ENCODE data around the gene CFAP73.
"Not testable (repeated sequence)": the region's sequence is repeated elsewhere in the genome, so short reads cannot be mapped to it uniquely, and the experiment has no call there.

Gene CFAP73

DNA sequence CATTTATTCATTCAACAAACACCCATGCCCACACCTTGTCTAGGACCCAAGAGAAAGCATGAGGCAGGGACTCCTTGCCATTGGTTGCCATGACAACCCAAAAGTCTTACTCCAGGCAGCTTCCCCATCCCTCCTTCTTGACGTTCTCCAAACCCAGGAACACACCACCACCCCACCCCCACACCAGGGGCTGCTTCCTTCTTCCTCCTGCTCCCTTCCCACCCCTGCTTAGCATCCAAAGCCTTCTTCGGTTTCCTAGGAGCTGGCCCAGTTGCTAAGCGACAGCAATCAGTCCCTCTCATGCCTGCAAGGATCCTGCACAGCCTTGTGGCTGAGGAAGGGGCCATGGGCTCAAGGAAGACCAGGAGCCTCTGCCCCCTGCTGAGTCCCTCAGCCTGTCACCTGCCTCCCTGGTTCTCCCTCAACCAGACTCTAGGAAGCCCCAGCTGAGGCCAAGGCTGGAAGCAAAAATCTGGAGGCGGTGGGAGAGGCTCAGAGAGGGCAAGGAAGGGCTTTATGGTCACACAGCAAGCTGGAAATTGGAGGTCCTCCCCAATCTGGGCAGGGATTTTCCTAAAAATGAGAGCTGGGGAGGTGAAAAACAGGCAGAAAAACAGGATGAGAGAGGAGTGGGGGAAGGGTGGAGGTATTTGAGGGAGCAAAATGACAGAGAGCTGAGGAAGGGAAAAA lies 29.4 kb upstream of the CFAP73 start:
- no peak for DNase-seq (ENCODE audit: low spot score)

DNA sequence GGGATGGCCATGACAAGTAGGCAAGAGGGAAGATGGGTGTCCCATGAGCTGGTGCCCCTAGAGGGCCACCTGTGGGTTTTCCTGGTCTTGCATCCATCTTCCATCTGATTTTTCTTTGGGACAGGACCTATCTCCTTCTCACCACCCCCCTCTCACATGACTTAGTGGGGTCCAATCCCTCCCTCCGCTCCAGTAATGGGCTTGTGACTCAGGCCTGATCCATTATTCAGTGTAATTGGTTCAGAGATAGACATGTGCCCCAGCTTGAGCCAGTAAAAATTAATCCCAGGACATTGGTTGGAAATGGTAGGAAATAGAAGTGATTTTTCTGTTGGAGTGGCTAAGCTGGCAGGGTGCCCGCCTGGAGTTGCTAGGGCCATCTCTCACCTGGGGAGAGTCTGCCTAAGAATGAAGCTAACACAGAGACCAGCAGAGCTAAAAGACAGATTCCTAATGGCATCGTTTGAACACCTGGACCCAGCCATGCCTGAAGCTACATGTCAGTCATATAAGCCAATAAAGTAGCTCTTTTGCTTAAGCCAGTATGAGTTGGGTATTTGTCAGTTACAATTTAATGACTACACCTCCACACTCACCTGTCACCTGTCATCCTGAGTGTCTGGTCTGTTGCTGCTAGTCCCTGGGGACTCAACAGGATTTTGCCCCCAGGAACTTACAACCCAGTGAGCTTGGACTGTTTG lies 28.7 kb upstream of the CFAP73 start:
- DNase-seq (ENCODE audit: low spot score): no peak

DNA sequence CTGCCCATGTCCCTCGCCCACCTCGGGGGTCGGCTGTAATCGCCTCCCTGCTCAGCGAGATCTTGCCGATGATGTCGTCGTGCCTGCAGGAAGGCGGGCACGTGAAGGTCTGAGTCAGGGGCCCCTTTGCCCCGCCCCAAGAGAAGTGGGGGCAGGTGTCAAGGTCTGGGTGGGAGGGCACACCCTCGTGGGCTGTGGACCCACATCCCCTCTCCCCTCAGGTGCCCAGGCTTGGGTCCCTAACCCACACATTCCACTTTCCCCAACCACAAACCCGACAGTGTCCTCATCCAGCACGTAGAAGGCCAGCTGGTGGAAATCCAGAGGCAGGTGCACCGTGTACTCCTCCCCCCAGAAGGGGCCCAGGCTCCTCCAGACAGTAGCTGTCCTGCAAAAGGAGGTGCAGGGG lies 21.7 kb upstream of the CFAP73 start:
- DNase-seq (ENCODE audit: low spot score): no peak

DNA sequence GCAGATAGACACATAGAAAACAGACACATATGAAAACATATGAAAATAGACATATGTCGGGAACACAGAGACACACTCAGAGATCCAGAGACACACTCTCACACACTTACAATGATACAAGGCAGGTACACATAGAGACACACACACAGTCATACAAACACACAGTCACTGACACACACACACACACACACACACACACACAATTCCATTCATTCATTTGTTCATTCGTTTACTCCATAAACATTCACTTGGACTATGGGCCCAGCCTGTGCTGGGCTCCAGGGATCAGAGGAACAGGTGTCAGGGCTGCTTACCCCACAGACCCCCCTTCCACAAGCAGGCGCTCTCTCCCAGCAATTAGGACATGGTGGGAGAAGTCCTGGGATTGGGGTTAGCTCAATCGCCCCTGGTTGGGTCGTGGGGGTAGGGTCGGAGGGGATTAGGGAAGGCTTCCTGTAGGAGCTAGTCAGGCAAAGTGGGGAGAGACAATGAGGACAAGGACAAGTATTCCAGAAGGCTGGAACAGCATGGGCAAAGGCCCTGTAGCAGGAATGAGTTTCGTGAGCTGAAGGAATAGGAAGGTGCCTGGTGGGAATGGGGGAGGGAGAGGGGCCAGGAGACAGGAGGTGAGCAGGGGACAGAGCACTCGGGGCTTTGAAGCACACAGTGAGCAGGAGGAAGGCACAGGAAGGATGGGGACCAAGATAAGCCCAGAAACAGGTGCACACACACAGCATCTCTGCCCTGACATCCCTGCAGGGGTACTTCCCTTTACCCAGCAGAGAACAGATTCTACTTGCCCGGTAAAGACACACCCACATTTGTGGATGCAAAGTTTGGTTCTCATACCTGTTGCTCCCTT lies 20.5 kb upstream of the CFAP73 start:
- no peak for DNase-seq (ENCODE audit: low spot score)

DNA sequence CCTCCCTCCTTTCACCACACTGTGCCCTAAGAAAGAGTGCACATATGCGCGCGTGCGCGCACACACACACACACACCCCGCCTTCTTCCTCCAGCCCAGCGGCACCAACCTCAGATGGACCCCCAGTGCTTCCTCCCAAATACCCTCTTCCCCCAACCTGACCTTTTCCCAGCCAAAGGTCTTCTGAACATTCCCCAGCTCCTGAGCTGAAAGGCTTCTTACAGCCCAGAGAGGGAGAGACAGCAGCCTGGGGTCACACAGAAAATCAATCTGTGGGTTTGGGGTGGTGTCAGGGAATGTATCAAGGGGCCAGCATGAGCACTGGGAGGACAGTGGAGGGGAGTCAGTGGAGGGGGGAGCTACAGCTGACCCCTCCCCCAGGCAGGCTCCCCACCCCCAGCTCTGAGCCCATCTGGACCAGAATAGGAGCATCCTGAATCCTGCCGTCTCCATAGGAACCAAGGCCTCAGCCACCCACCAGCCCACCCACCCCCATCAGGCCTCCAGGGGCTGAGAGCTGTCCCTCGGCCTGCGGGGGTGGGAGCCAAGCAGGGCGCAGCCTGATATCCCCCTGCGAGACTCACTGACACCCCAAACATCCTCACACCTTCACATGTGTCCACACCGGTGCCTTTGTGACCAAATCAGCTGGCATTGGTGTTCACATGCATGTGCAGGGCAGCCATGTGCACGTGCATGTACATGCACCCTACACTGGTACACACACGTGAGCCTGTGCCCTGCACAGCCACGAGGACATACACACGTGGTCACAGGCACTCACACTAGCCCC lies 19.7 kb upstream of the CFAP73 start:
- DNase-seq (ENCODE audit: low spot score): no peak

DNA sequence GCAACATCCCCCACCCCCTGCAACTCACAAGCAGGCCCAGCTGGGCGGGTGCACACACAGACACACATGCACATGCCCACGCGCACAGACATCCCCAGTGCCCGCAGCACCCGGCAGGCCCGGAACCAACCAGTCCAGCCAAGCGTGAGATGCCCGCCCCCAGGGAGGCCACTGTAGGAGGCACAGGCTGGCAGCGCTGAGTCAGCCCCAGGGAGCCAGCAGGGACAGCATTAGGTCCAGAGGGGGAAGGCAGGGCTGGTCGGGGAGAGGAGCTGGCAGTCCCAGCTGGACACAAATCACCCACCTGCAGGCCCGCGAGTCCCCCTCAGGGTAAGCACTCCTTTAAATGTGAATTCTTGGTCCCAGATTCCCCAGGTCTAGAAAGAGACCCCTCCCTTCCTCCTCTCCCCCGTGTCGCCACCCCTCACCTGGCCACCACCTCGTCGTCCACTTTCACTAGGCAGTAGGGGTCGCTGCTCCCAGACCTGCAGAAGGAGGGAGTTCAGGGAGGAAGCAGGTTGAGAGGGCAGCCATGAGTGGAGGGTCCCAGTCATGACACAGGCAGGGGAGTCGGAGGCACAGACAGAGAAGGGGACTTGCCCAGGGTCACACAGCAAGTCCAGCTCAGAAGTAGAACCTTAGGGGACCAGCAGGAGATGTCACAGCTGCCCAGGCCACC lies 18.9 kb upstream of the CFAP73 start:
- peak; percentile 28 for DNase-seq (ENCODE audit: low spot score)

DNA sequence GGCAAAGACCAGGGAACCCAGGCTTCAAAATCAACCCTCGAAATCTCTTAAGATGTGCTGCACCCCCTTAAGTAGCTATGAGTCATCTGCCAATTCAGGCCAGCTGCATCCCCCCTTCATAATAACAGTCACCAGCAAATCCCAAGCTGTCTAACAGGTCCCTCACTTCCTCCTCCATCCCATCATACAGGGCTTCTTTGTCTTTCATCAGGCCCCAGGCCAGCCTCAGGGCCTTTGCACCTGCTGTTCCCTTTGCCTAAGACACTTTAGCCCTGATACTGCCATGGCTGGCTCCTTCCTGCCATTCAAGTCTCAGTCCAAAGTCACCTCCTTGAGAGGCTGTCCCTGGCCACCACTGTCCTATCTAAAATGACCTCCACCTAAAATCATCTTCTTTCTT lies 18.0 kb upstream of the CFAP73 start:
- DNase-seq (ENCODE audit: low spot score): no peak

DNA sequence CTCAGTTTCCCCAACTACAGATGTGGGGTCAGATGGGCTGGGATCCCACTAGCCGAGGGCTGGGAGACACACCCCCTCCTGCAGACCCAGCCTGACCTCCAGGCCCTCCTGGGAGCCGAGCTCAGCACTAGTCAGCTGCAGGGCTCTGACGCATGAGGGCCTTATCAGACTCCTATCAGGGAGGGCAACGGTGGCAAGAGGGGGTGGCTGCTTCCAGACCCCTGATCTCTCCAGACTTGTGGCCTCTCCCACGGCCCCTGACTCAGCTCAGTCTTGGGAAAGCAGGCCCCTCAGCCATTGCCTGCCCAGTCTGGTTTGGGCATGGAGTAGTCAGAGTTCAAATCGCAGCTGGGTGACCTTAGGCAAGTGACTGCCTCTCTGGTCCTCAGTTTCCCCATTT lies 16.5 kb upstream of the CFAP73 start:
- DNase-seq (ENCODE audit: low spot score): no peak

DNA sequence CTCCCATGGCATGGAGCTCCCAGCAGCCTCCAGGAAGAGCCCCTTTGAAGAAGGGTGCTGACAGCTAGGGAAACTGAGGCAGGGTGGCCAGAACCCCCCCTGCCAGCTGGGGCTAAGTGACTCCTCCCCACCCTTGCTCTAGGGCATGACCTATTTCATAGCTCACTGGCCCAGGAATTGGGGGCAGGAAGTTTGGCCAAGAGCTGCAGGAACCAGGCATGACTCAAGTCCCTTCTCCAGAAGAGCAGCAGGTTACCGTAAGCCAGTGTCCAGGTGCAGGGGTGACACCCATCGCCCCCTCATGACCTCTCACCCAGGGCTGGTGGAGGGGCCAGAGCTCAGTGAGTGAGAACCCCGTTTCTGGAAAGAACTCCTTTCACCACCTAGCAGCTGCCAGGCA lies 15.9 kb upstream of the CFAP73 start:
- DNase-seq (ENCODE audit: low spot score): no peak

DNA sequence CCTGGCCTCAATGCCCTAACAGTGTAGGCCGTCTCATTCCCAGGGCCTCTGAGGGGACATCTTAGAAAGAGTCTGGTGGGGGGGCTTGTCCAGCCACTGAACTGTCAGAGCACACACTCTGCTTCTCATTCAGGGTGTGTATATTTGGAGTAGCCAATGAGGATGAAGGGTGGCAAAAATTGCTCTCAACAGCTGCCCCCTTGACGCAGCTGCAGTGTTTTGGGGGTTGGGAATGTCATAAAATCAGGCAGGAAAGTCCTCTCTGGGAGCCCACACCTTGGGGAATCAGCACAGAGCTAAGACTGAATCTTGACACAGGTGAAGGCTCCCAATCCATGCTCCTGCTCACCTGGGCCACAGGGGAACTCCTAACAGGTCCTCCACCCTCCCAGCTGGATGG lies 15.5 kb upstream of the CFAP73 start:
- no peak for DNase-seq (ENCODE audit: low spot score)

DNA sequence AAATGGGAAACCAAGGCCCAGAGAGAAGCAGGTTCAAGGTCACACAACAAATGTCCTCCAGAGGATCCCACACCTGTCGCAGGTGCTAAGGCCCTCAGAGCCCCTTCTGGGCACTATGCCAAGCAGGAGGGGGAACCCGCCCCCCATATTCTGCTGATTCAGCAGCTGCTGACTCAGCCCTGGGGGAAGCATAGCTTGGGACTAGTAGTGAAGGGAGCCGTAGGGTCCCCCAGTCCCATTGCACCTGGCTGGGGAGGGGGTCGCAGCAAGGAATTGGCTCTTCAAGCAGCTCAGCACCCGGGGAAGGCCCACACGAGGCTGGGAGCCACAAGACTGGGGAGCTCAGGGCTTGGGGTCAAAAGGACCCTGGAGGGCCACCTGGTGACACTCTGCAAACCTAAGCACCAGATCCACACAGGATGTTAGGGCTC lies 15.0 kb upstream of the CFAP73 start:
- no peak for DNase-seq (ENCODE audit: low spot score)

DNA sequence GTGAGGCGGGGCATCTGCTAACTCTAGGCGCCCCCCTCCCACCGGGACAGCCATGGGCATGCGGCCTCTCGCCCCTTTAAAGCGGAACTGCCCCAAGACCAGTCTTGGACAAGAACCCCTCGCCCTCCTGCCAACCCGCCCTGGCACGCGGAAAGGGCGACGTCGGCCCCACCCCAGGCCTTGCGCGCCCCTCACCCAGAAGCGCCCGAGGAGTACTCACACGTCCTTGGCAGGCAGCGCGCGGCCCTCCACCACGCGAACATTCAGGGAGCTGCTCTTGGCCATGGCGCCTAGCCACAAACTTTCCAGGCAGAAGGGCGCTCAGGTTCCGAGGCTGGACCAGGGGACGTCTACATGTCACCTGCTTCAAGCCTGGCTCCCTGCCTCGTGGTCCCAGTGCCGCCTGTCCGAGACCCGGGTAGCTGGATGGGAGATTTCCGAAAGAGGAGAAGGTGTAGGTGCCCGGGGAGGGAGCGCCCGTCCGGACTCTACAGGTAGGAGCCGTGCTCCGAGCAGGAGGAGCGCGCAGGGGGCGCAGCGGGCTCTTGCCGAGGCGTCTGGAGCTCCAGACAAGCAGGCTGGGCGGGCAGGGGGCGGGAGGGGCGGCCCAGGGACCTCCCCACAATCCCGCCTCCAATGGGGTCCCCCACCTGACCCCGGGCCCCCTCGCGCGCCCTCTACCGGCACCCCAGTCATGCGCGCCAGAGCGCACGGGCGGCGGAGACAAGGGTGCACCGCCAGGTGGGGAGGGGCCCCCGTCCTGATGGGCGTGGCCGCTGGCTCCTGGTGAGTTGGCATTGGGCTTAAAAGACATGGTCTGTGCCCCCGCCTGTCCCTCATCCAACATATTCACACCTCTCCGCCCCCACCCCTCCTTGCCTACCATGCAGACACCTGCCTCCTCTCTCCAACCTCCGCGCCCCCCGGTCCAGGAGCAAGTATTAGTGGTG lies 14.1 kb upstream of the CFAP73 start, which contains the start of gene RASAL1:
Gene RASAL1 (minus strand): TSS at position 584 of the 950 bp plus-strand sequence. CDS start 299 bp downstream, at position 285.
- peak; percentile 36 for DNase-seq (ENCODE audit: low spot score)

DNA sequence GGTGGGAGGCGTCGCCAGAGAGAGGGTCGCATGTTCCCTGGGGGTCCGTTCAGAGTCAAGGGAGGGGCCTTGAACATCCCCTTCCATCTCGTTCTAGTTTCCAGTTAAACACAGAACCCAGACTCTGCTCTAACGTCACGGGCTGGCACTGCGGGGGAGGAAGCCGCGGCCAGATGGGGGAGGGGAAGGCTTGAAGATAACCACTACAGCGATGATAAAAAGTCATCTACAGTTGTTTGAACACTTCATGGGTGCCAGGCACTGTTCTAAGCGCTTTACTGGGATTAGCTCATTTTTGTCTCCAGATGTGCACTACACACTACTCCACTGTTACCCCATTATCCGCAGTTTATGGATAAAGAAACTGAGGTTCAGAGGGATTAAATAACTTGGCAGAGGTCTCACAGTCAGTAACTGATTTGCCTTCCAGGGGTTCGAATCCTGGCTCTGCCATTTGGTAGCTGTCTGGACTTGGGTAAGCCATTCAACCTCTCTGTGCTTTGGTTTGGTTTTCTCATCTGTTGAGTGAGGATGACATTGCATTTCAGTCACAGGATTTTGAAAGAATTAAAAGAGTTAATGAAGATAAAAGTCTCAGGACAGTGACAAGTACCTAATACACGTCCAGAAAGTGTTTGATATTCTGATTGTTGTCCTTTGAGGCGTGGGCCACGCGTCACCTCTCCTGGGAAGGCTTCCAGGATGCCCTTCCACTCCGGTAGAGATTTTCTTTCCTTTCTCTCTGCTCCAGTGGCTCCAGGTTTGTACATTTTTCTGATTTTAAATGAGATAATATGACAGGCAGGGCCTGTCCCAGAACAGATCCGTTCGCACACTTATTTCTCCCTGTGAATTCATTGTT lies 13.2 kb upstream of the CFAP73 start:
- no peak for DNase-seq (ENCODE audit: low spot score)

DNA sequence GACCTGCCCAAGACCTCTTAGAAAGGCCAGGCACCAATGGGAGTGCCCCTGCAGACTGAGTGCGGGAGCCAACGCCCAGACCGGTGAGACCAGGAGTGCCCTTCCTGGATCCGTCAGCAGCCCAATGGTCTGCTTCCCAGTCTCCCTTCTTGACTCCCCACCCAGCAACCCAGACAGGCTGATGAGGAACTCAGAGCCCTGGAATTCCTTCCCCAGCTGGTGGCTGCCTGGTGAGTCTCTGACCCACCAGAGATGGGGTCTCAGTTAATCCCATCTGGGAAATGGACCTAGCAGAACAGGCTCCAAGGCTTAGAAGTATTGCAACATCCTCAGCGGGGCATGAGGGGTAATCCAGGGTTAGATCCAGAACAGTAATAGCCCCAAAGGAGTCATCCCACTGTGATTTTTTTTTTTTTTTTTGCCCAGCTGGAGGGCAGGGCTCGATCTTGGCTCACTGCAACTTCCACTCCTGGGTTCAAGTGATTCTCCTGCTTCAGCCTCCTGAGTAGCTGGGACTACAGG lies 12.5 kb upstream of the CFAP73 start:
- no peak for DNase-seq (ENCODE audit: low spot score)

DNA sequence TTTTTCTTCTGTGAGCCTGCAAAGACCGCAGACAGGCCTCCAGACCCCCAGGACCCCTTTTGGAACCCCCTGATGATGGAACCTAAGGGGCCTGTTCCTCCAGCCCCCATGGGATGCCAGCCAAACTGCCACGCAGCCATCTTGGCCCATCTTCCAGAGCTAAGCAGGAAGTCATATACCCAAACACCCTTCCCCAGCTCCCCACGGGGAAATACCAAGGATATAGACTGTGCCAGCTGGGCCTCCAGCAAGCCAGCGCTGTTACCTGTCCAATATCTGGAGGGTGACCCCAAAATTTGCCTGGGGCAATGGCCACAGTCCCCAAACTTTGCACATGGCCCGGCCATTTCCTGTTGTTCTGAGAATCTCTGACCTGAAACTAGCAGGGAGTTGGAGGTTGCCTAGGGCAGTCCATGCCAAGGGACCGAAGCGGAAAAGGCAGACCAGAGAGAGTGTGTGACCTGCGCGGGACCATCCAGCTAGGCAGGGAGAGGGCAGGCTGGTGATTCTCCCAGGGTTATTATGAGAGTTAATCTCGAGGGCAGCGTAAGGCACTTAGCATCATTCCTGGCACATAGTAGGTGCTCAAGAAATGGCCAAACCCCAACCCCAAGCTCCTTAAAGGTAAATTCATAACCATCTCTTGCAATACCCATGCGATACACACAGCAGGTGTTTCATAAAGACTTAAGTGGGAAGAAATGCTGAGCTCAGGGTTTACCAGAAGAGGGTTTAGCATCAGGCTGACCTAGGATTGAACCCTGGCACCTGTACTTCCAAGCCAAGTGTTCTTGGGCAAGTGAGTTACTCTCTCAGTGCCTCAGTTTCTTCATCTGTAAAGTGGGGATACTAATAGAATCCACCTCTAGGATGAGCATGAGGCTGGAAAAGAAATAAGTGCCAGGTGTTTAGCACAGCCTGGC lies 11.4 kb upstream of the CFAP73 start:
- no peak for DNase-seq (ENCODE audit: low spot score)

DNA sequence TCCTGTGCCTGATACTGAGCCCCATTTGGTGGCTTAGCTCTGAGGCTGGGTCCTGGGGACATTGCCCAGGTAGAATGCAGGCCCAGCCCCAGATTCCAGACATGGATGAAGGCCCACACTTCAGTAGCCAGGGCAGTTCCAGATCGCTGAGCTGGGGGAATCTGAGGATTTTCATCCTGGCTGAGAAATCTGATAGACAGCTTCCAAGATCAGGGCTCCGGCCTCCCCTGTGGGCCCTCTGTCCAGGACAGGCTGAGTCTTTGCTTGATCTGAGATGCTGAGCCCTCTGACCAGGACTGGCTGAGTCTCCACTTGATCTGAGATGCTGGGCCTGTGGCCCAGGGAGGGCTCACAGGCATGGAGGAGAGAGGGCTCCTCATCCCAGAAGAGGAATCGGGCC lies 10.7 kb upstream of the CFAP73 start:
- DNase-seq (ENCODE audit: low spot score): no peak

DNA sequence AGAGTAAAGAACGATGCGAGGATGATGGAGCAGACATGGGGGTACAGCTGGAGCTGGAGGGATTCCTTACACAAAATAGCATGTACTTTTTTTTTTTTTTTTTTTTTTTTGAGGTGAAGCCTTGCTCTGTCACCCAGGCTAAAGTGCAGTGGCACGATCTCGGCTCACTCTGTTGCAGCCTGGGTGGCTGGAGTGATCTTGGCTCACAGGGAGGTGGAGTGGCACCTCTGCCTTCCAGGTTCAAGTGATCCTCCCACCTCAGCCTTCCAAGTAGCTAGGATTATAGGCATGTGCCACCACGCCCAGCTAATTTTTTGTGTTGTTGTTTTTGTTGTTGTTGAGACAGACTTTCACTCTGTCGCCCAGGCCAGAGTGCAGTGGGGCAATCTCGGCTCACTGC lies 8.8 kb upstream of the CFAP73 start:
- DNase-seq (ENCODE audit: low spot score): no peak

DNA sequence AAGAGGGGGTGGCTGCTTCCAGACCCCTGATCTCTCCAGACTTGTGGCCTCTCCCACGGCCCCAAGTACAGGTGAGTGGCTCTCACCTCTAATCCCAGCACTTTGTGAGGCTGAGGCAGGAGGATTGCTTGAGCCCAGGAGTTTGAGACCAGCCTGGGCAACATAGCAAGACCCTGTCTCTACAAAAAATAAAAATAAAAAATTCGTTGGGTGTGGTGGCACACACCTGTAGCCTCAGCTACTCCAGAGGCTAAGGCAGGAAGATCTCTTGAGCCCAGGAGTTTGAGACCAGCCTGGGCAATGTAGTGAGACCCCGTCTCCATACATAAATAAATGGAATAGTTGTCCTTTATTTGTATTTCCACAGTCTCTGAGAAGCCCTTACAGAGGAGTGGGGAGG lies 7.8 kb upstream of the CFAP73 start:
- not testable (repeated sequence) for DNase-seq (ENCODE audit: low spot score)

Data from cerebellar cortex (tissue), 1 donor.